VCaP (cell line): Measurements from ENCODE around the gene TRIM41.
A peak's percentile ranks its signal among the peaks of the same experiment; 100 is the strongest.

Source experiments
- H3K27ac ChIP-seq: fragments of 450-650 bp; 2 replicates; pipeline ENCODE4 v1.5.1; 2017
- TF ChIP-seq, protein P1 (sequence below): fragments of 450-650 bp; conservative IDR thresholded peaks from 2 replicates; pipeline ENCODE4 v1.5.1; 2017; ENCODE audit warnings: mild to moderate bottlenecking, moderate library complexity

TRIM41 gene

DNA sequence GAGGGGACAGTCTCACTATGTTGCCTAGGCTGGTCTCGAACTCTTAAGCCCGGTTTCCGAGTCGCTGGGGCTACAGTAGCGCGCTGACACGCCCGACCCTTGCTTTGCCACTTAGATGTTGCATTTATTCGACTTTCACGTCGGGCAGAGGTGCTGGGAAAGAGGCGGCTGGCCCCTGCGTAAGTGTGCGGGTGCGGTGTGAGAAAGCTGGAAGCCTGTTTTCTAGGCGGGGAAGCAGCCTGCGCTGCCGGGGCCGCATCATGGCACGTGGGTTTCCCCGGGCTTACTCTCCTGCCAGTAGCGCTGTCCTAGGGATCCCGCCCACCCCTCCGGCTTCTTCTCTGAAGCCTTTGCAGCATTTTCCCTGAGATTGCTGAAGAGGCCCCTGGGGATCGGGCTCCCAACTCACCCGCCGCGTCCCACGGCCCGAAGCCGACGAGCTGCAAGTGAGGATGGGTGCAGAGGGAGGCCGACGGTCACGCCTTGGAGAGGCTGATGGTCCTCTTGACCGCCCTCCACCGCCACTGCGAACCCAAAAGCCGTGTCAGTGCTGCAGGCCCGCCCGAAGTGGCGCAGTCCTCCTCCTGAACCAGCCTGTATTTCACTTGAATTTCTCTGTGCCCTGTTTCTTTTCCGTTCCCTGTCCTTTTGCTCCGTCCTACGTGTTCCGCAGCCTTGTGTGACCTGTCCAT is 5.8 kb upstream of the TRIM41 start:
- TF ChIP-seq, protein P1, sequence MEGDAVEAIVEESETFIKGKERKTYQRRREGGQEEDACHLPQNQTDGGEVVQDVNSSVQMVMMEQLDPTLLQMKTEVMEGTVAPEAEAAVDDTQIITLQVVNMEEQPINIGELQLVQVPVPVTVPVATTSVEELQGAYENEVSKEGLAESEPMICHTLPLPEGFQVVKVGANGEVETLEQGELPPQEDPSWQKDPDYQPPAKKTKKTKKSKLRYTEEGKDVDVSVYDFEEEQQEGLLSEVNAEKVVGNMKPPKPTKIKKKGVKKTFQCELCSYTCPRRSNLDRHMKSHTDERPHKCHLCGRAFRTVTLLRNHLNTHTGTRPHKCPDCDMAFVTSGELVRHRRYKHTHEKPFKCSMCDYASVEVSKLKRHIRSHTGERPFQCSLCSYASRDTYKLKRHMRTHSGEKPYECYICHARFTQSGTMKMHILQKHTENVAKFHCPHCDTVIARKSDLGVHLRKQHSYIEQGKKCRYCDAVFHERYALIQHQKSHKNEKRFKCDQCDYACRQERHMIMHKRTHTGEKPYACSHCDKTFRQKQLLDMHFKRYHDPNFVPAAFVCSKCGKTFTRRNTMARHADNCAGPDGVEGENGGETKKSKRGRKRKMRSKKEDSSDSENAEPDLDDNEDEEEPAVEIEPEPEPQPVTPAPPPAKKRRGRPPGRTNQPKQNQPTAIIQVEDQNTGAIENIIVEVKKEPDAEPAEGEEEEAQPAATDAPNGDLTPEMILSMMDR, result peak; percentile 47

DNA sequence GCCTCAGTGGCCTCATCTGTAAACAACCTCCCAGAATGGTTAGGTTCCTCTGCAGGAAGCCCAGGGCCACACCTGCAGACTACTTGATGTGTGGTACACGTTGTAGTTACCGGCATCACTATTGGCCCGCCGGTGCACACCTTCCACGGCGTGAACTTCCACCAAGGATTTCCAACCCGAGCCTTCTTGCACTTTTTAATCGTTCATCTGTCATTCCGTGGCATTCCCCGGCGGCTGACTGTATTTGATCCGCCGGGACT is 5.3 kb upstream of the TRIM41 start:
- TF ChIP-seq, protein P1, result peak; percentile 8; the same call in 1 of the 2 replicates
- H3K27ac ChIP-seq, result peak overlapping the region; percentile 64

More for the DNA sequence above, 5.8 kb upstream of the TRIM41 start:
- peak overlapping the region; percentile 64 for H3K27ac ChIP-seq

GRCh38 chr5:181218795-181219124 is 4.3 kb upstream of the TRIM41 start:
- peak overlapping the region; percentile 64 for H3K27ac ChIP-seq
- TF ChIP-seq, protein P1, result no peak

GRCh38 chr5:181219262-181220177 is 3.6 kb upstream of the TRIM41 start:
- TF ChIP-seq, protein P1, result no peak
- H3K27ac ChIP-seq, result no peak overlapping the region

GRCh38 chr5:181220178-181220515 is 2.9 kb upstream of the TRIM41 start:
- H3K27ac ChIP-seq, result no peak overlapping the region
- TF ChIP-seq, protein P1, result no peak

DNA sequence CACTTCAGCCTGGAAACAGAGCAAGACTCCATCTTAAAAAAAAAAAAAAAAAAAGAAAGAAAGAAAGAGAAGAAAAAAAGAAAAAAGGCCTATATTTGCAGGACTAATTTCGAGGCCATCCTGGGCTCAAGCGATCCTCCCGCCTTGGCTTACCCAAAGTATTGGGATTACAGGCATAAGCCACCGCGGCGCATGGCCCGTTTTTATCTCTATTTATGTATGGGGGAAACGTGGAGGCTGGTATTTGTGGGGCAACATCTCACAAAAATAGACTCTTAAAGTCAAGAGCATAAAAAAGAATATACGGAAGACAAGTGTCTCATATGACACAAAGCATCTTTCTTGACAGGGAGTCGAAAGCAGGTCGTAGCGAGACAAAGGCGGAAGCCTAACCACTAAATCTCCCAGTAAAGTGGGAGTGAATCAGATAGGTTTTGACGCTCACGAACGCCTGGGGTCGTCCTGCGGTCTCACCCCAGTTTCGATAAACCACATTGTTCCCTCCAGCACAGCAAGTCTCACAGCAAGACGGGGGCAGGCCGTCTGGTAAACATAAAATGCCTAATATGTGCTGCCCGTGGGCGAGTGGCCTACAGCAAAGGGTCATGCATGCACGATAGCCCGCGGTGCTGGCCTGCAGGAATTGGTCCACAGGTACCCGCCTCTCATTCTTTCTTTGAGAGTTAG is 1.8 kb upstream of the TRIM41 start:
- TF ChIP-seq, protein P1, result no peak
- H3K27ac ChIP-seq, result peak overlapping the region; percentile 97

DNA sequence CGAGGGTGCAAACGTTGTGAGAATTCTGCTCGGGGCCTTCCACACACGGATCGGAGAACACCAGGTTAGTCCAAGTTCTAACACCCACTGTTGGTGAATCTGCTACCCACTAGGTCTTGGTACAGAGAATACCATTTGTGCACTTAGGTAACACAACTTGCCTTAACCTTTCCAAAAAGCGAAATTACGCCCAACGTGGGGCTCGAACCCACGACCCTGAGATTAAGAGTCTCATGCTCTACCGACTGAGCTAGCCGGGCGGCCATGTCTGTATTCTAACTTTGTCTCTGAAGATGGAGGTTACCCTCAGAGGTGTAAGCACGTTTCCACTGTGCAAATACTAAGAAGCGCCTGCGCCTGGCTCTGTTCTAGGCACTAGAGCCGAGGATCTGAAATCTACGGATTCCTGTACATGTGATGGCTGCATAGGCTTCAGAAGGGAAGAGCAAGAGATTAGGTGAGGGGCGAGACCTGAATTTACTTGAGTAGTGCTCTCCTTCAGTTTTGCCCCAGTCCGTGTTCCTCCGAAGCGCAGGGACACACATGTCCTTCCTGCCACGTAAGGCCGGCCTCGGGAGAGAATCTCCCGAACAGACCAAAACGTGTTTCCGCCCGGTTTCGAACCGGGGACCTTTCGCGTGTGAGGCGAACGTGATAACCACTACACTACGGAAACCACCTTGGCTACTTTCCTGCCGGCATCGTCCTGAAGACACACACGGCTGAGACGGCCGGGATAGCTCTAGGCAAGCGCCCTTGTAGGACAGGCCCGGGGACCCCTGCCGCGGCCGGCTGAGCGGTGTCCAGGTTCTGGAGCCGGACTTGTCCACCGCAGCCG is 1.1 kb upstream of the TRIM41 start:
- H3K27ac ChIP-seq, result peak overlapping the region; percentile 97
- TF ChIP-seq, protein P1, result no peak
